Lung (tissue), 12 donors: ENCODE data around the gene MOB1A. TPM values are rescaled to one million over a fixed set of nuclear protein-coding genes. Genes with fewer than 3 reads are reported as not detected.

Experiments
- ATAC-seq: fragments of 200-7000 bp; cut with Tn5 transposase; one replicate; pipeline ENCODE4 v1.9.1; 2020; ENCODE audit warnings: moderate number of reproducible peaks; ENCODE audit not compliant: insufficient read depth, low FRiP score
- DNase-seq, 3 donors: peaks; one replicate each; pipeline ENCODE4 v3.0.0-alpha.2; 2013 to 2017
- H3K27ac ChIP-seq, 2 donors: one replicate each; pipeline ENCODE4 v1.5.1; 2013; ENCODE audit warnings: mild to moderate bottlenecking in 2 of 2, moderate library complexity in 2 of 2, control low read depth in 1 of 2, inconsistent platforms in 1 of 2, low read depth in 1 of 2, low read length in 1 of 2
- H3K27me3 ChIP-seq, 3 donors: one replicate each; pipeline ENCODE4 v1.5.1; 2013; ENCODE audit warnings: low read length in 2 of 3; ENCODE audit not compliant: control insufficient read depth in 3 of 3, insufficient read depth in 3 of 3
- H3K36me3 ChIP-seq, 4 donors: one replicate each; pipeline ENCODE4 v1.5.1; 2013; ENCODE audit warnings: low read length in 4 of 4, mild to moderate bottlenecking in 1 of 4, moderate library complexity in 1 of 4; ENCODE audit not compliant: control insufficient read depth in 4 of 4, insufficient read depth in 4 of 4
- H3K4me1 ChIP-seq, 5 donors: one replicate each; pipeline ENCODE4 v1.5.1; 2013; ENCODE audit warnings: low read length in 5 of 5, mild to moderate bottlenecking in 2 of 5, moderate library complexity in 1 of 5; ENCODE audit not compliant: control insufficient read depth in 5 of 5, insufficient read depth in 5 of 5
- H3K4me3 ChIP-seq: one replicate; pipeline ENCODE4 v1.5.1; 2013; ENCODE audit warnings: mild to moderate bottlenecking, control low read depth, moderate library complexity
- H3K9ac ChIP-seq, 2 donors: one replicate each; pipeline ENCODE4 v1.5.1; 2013; ENCODE audit warnings: low read length in 2 of 2, control low read depth in 1 of 2; ENCODE audit not compliant: insufficient read depth in 1 of 2
- H3K9me3 ChIP-seq, 4 donors: one replicate each; pipeline ENCODE4 v1.5.1; 2013; ENCODE audit warnings: low read length in 3 of 4, mild to moderate bottlenecking in 1 of 4, moderate library complexity in 1 of 4; ENCODE audit not compliant: control insufficient read depth in 4 of 4, insufficient read depth in 3 of 4
- CTCF ChIP-seq: IDR thresholded peaks from 2 replicates; pipeline ENCODE4 v1.5.1; 2012; ENCODE audit warnings: mild to moderate bottlenecking; ENCODE audit errors: control extremely low read depth, extremely low read depth
- WGBS, 2 donors: extraction: QIAGEN DNeasy Blood & Tissue Kit; methylation state at CpG; one replicate each; pipeline ENCODE4 v1.1.7; 2013; 5-methylcytosine and 5-hydroxymethylcytosine counted together
- polyA plus RNA-seq, 2 donors: library from polyadenylated mRNA; stranded (reverse); fragments of 200-250 nt; gene quantifications; one replicate each; pipeline ENCODE4 v1.2.1, GENCODE V29; 2013
- total RNA-seq, 2 donors: library from RNA; depleted of rRNA in 1 of 2; stranded (reverse); fragments of >200 nt in 1 of 2; gene quantifications; one replicate each; pipeline ENCODE4 v1.2.1, GENCODE V29; 2014 to 2021
- donor health status: control.
- donor health status: control.
- donor health status: Bipolar disorder and iron deficiency.
- donor health status: healthy.
- donor health status: DM: yes; HTN: yes; CAD: no.

Gene MOB1A
- total and polyA plus RNA-seq, 4 donors, result 33.4 to 117 (median 81.1) TPM

- H3K9ac ChIP-seq, result no peak overlapping the region
- TF ChIP-seq CTCF, result no peak
- DNase-seq (no peak), ATAC-seq (no peak)
- WGBS, 2 donors, result 80 to 81% methylated on average over 6 of the region's 6 CpGs
- no peak overlapping the region for H3K27ac ChIP-seq
- H3K36me3 ChIP-seq, result peaks cover 0 to 16% (median 2%) of the 10 kb centered on the region in 4 donors
- H3K4me3 ChIP-seq, result no peak overlapping the region
- no peaks in the 10 kb centered on the region for H3K9me3 ChIP-seq
- H3K4me1 ChIP-seq, result peaks cover 0 to 12% (median 8%) of the 10 kb centered on the region in 5 donors
- H3K27me3 ChIP-seq, result no peaks in the 10 kb centered on the region
Measured at GRCh38 chr2:74142340-74142739, 36.3 kb downstream of the MOB1A start.

- DNase-seq, result no peak
- Histone ChIP-seq H3K4me1 (no peaks in the 10 kb centered on the region), H3K36me3 (peaks cover 4 to 20% (median 6%) of the 10 kb centered on the region in 4 donors), H3K27me3 (no peaks in the 10 kb centered on the region), H3K27ac (no peak overlapping the region), H3K9me3 (no peaks in the 10 kb centered on the region), H3K4me3 (no peak overlapping the region), H3K9ac (no peak overlapping the region)
- WGBS, 2 donors, result 90 to 91% methylated on average over 19 of the region's 19 CpGs
- no peak for ATAC-seq
- TF ChIP-seq CTCF, result no peak
Measured at GRCh38 chr2:74138600-74139323, 39.9 kb downstream of the MOB1A start.

GRCh38 chr2:74137651-74138599, 40.8 kb downstream of the MOB1A start:
- H3K4me3 ChIP-seq, result no peak overlapping the region
- peaks cover 4 to 20% (median 8%) of the 10 kb centered on the region in 4 donors for H3K36me3 ChIP-seq
- WGBS, 2 donors, result 82 to 85% methylated on average over 11 of the region's 11 CpGs
- H3K4me1 ChIP-seq, result no peaks in the 10 kb centered on the region
- H3K9me3 ChIP-seq, result peaks cover 0 to 4% (median 0%) of the 10 kb centered on the region in 4 donors
- DNase-seq (no peak), ATAC-seq (no peak)
- no peak for TF ChIP-seq CTCF
- no peak overlapping the region for H3K27ac ChIP-seq
- H3K27me3 ChIP-seq, result no peaks in the 10 kb centered on the region
- no peak overlapping the region for H3K9ac ChIP-seq
